Heart left ventricle (tissue), 16 donors: ENCODE measurements around the gene CENPM. TPM values are rescaled to one million over a fixed set of nuclear protein-coding genes. Genes with fewer than 3 reads are reported as not detected.

Experiments used
- ATAC-seq, 4 donors: fragments of 200-7000 bp; cut with Tn5 transposase; one replicate each; pipeline ENCODE4 v1.9.1; 2020 to 2022; ENCODE audit warnings: moderate library complexity in 4 of 4, mild to moderate bottlenecking in 3 of 4, moderate number of reproducible peaks in 1 of 4
- DNase-seq, 5 donors: peaks; one replicate each; pipeline ENCODE4 v3.0.0-alpha.2; 2020
- H3K27ac ChIP-seq, 12 donors: fragments of 200-600 bp; sonication (generic) in 4 of 12; one replicate each; pipeline versions ENCODE4 v1.5.0 to v1.8.0; 2016 to 2022; ENCODE audit warnings: mild to moderate bottlenecking in 2 of 12
- H3K27me3 ChIP-seq, 9 donors: fragments of 200-600 bp; sonication (generic) in 2 of 9; one replicate each; pipeline versions ENCODE4 v1.5.1 to v1.8.0; 2016 to 2022; ENCODE audit warnings: mild to moderate bottlenecking in 3 of 9
- H3K36me3 ChIP-seq, 9 donors: fragments of 200-600 bp; sonication (generic) in 2 of 9; one replicate each; pipeline versions ENCODE4 v1.5.0 to v1.8.0; 2018 to 2022; ENCODE audit warnings: mild to moderate bottlenecking in 2 of 9
- H3K4me1 ChIP-seq, 12 donors: fragments of 200-600 bp; sonication (generic) in 4 of 12; one replicate each; pipeline versions ENCODE4 v1.5.0 to v1.8.0; 2016 to 2022; ENCODE audit warnings: mild to moderate bottlenecking in 3 of 12
- H3K4me3 ChIP-seq, 12 donors: fragments of 200-600 bp; sonication (generic) in 4 of 12; one replicate each; pipeline versions ENCODE4 v1.5.0 to v1.8.0; 2017 to 2022; ENCODE audit warnings: mild to moderate bottlenecking in 9 of 12, moderate library complexity in 4 of 12
- H3K9me3 ChIP-seq, 12 donors: fragments of 200-600 bp; sonication (generic) in 4 of 12; one replicate each; pipeline versions ENCODE4 v1.5.0 to v1.8.0; 2016 to 2022; ENCODE audit warnings: mild to moderate bottlenecking in 1 of 12
- POLR2A ChIP-seq, 2 donors: fragments of 450-650 bp; IDR thresholded peaks; one replicate each; pipeline ENCODE4 v1.6.1; 2017; ENCODE audit warnings: antibody characterized with exemption in 2 of 2, mild to moderate bottlenecking in 2 of 2, moderate library complexity in 2 of 2
- WGBS, 4 donors: extraction: QIAGEN DNeasy Blood & Tissue Kit in 2 of 4; methylation state at CpG; one replicate each; pipeline versions ENCODE4 v1.1.5 to v1.1.7; 2013 to 2018; 5-methylcytosine and 5-hydroxymethylcytosine counted together
- intact Hi-C, 10 donors: fragments of 100-400 bp; cut with DNase I; formaldehyde crosslinking; loops; one replicate each; pipeline versions ENCODE4 v1.11.1 to v1.14.2; 2022
- polyA plus RNA-seq, 2 donors: library from polyadenylated mRNA; stranded (reverse); fragments of 200-250 nt; gene quantifications; one replicate each; pipeline ENCODE4 v1.2.3, GENCODE V29; 2013
- total RNA-seq, 9 donors: library from RNA; depleted of rRNA in 2 of 9; stranded (reverse); fragments of >200 nt in 2 of 9; fragmentation: NEBNext Ultra II Directional in 3 of 9; extraction: Animal tissue kit (Norgen Biotek cat#: 25700) in 3 of 9; gene quantifications; one replicate each; pipeline versions ENCODE4 v1.1.0 to v1.2.4, GENCODE V29; 2016 to 2023
- TF ChIP-seq, protein P1 (sequence below), 12 donors: fragments of 200-600 bp; sonication (generic) in 4 of 12; IDR thresholded peaks; one replicate each; pipeline versions ENCODE4 v1.5.0 to v1.8.0; 2018 to 2022; ENCODE audit warnings: antibody characterized with exemption in 12 of 12, mild to moderate bottlenecking in 5 of 12
- donor health status: ischemic (EF 13 %, LVEDD 7.1; RV severe dilation, severe dysfunction).
- donor health status: healthy with polysubstance abuse.
- donor health status: DM: no; HTN: yes; CAD: no.
- donor health status: DM: no; HTN: no; CAD: no.
- donor health status: ischemic (EF 25% LVEDD 6.9; RV normal size, moderate dysfunction).
- donor health status: ischemic (EF 25% LVEDD 5.7; RV mildly dilated, moderate dysfunction).
- donor health status: healthy.
- donor health status: DM: yes; HTN: yes; CAD: no.
- donor health status: ischemic (EF 35%, LVEDD 5.7; RV mildly dilated, moderate dysfunction).
- donor health status: nonischemic (EF 11% LVEDD 7.7; RV severe dilation, severe dysfunction).
- donor health status: DM: yes; HTN: yes; CAD: no.
- donor health status: PGD.
- donor health status: ischemic (EF 29% LVEDD 5.4; RV normal size, mild dysfunction).
- donor health status: nonischemic (EF 23%, LVEDD 6.1; RV moderate dilation, normal function).

The CENPM gene
- total and polyA plus RNA-seq, 11 donors: 0.21 to 6.9 (median 0.52) TPM; not detected in 4

DNA sequence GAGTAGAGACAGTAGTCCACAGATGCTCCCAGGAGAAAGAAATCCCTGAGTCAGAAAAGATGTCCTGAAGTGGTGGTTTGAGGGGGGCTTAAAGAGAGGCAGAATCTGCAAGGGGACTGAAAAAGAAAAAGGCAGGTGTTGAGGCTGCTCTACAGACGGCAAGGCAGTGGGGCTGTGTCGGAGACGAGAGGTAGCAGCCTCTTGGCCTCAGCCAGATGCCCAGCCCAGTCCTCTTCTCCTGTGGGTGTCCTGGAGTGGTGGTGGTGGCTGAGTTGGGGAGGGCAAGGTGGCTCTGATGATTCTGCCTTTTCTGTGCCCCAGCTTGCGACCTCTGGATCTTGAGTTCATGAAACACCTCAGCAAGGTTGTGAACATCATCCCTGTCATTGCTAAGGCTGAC lies 42.3 kb upstream of the CENPM start:
- intact Hi-C loops: no loop called here
- TF ChIP-seq, protein P1, sequence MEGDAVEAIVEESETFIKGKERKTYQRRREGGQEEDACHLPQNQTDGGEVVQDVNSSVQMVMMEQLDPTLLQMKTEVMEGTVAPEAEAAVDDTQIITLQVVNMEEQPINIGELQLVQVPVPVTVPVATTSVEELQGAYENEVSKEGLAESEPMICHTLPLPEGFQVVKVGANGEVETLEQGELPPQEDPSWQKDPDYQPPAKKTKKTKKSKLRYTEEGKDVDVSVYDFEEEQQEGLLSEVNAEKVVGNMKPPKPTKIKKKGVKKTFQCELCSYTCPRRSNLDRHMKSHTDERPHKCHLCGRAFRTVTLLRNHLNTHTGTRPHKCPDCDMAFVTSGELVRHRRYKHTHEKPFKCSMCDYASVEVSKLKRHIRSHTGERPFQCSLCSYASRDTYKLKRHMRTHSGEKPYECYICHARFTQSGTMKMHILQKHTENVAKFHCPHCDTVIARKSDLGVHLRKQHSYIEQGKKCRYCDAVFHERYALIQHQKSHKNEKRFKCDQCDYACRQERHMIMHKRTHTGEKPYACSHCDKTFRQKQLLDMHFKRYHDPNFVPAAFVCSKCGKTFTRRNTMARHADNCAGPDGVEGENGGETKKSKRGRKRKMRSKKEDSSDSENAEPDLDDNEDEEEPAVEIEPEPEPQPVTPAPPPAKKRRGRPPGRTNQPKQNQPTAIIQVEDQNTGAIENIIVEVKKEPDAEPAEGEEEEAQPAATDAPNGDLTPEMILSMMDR (IDR thresholded peaks at IDR 0.05): no peak
- no peak for TF ChIP-seq POLR2A (IDR thresholded peaks at IDR 0.05)
- WGBS, 4 donors: 62 to 92% (median 78%) methylated on average over 4 of the region's 4 CpGs

DNA sequence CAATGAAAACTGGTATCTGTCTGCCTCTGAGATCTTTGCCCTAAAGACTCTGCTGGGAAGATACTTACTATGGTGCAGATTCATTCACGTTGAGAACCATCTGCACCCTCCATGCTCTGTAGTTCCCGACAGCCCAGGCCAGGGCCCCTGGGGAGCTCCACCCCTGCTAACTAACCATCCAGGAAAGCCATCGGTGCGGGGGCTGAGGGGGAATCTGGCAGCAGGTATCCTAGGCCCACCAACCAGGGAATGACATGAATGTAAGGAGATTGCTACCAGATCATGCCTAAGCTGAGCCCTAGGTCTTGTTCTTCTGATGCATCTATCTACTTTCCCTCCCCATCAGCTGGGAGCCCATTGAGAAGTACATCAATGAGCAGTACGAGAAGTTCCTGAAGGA lies 40.3 kb upstream of the CENPM start:
- H3K9me3 ChIP-seq: no peaks in the 10 kb centered on the region
- TF ChIP-seq POLR2A (IDR thresholded peaks at IDR 0.05): no peak
- TF ChIP-seq, protein P1 (IDR thresholded peaks at IDR 0.05): no peak
- DNase-seq (no peak), ATAC-seq (no peak)
- 87 to 96% (median 89%) methylated on average over 5 of the region's 5 CpGs for WGBS, 4 donors
- intact Hi-C loops: no loop called here
- H3K4me1 ChIP-seq: no peaks in the 10 kb centered on the region
- no peak overlapping the region for H3K27ac ChIP-seq
- H3K4me3 ChIP-seq: no peak overlapping the region
- no peaks in the 10 kb centered on the region for H3K27me3 ChIP-seq
- H3K36me3 ChIP-seq: no peaks in the 10 kb centered on the region

More for the DNA sequence above, 42.3 kb upstream of the CENPM start:
- DNase-seq: no peak
- ATAC-seq: no peak
- no peaks in the 10 kb centered on the region for H3K9me3 ChIP-seq
- no peaks in the 10 kb centered on the region for H3K36me3 ChIP-seq
- H3K4me1 ChIP-seq: no peaks in the 10 kb centered on the region
- no peaks in the 10 kb centered on the region for H3K27me3 ChIP-seq
- H3K27ac ChIP-seq: no peak overlapping the region
- no peak overlapping the region for H3K4me3 ChIP-seq

DNA sequence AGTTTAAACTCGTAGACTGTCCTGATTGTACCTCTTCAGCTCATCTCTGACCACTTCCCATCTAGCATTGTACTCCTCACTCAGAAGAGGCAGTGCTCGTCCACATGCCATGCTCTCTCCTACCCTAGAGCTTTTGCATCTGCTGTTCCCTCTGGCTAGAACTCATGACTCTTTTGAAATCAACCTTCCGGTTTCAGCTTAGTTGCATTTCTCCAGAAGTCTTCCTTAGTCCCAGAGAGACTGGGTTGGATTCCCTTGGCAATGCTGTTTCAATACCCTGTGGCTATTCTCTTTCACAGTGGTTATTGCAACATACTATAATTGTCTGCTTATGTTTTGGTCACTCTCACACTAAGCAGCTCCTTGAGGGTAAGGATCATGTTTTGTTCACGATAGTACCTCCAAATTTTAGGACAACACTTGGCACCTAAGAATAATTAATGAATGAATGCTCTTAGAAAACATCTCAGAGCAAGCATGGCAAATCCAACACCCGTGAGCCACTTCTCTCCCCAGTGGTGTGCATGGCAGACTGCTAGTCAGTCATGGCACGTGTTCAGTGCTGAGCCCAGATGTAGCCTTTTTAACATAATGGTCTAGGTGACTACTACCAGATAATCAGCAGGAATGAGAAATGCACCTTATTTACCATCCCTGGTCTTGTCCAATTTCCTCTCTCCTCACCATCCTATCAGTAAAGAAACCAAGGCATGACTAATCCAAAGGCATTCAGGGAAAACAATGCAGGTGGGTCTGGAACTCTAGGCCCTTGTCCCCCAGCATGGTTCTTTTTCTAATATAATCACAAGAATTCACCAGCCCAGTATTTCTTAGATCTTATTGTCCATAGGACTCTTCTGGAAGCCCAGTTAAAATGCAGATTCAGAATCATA lies 36.8 kb upstream of the CENPM start:
- WGBS, 4 donors: 72 to 82% (median 77%) methylated on average over 6 of the region's 6 CpGs
- no peak overlapping the region for H3K27ac ChIP-seq
- ATAC-seq: peak in 1 of 4 donors; percentile 20

DNA sequence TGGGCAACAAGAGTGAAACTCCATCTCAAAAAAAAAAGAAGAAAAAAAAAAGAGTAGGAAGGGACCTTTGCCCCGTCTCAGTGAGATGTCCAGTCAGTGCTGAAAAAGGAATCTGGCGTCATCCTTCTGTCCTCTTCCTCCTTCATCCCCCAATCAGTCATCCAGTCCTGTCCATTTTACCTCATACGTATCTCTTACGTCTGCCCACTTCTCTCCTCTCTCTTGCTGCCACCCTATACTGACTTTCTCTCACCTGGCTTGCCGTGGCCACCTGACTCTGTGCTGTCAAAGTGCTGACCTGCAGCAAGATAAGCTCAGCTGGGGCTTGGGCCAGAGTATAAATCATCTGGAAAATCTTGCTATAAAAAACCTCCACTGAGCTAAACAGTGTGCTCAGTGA lies 35.9 kb upstream of the CENPM start:
- no peak for DNase-seq
- H3K4me1 ChIP-seq: no peaks in the 10 kb centered on the region
- no peak overlapping the region for H3K27ac ChIP-seq
- no peak for ATAC-seq
- no peak overlapping the region for H3K4me3 ChIP-seq
- intact Hi-C loops: no loop called here
- no peaks in the 10 kb centered on the region for H3K9me3 ChIP-seq
- WGBS, 4 donors: 60 to 74% (median 66%) methylated on average over 5 of the region's 5 CpGs
- TF ChIP-seq, protein P1 (IDR thresholded peaks at IDR 0.05): no peak
- TF ChIP-seq POLR2A (IDR thresholded peaks at IDR 0.05): no peak
- H3K36me3 ChIP-seq: no peaks in the 10 kb centered on the region
- H3K27me3 ChIP-seq: peaks cover 0 to 5% (median 0%) of the 10 kb centered on the region in 9 donors

More for the DNA sequence above, 36.8 kb upstream of the CENPM start:
- intact Hi-C loops: no loop called here
- TF ChIP-seq, protein P1 (IDR thresholded peaks at IDR 0.05): no peak
- no peak for TF ChIP-seq POLR2A (IDR thresholded peaks at IDR 0.05)
- DNase-seq: no peak
- no peak overlapping the region for H3K4me3 ChIP-seq
- no peaks in the 10 kb centered on the region for H3K9me3 ChIP-seq
- H3K36me3 ChIP-seq: no peaks in the 10 kb centered on the region
- H3K4me1 ChIP-seq: no peaks in the 10 kb centered on the region
- H3K27me3 ChIP-seq: no peaks in the 10 kb centered on the region
